Measurements from ENCODE around the gene FRMD1. TPM values are rescaled to one million over a fixed set of nuclear protein-coding genes. Genes with fewer than 3 reads are reported as not detected.

The FRMD1 gene
- 0.21 TPM for total RNA-seq
- 0.03 TPM for polyA plus RNA-seq

DNA sequence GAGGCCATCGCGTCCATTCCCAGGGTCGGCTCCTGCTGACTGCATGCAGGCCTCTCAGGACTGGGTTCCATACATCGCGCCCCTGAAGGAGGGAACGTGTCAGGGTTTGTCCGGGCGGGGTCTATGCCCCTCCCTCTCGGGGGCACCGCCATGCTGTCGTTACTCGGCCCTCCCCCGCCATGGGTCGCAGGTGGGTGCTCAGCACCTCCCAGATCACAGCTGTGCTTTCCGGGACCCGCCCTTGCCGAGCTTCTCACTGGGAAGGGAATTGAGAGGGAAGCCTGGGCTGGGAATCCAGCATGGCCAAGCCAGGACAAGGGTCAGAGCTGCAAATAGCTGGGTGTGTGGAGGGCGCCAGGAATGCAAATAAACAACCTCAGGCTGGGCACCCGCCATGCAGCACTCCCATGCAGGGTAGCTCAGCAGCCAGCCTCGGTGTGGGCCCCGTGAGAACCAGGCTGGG, at the start of gene FRMD1:
Gene FRMD1, minus strand, starts transcription at position 270 of the 463 bp plus-strand sequence. Its CDS starts 118 bp downstream, at position 152.
- WGBS = 81% methylated on average over 21 of the region's 21 CpGs
- no peak for DNase-seq (ENCODE audit: extremely low spot score)
- H3K4me1 ChIP-seq (ENCODE audit: insufficient read depth) = no peaks in the 10 kb centered on the region
- H3K4me3 ChIP-seq (ENCODE audit: low read depth, low read length) = no peak within 1 kb of the TSS
- H3K27ac ChIP-seq (ENCODE audit: low read depth) = no peak within 1 kb of the TSS
- H3K36me3 ChIP-seq (ENCODE audit: insufficient read depth) = no peaks in the 10 kb centered on the region

DNA sequence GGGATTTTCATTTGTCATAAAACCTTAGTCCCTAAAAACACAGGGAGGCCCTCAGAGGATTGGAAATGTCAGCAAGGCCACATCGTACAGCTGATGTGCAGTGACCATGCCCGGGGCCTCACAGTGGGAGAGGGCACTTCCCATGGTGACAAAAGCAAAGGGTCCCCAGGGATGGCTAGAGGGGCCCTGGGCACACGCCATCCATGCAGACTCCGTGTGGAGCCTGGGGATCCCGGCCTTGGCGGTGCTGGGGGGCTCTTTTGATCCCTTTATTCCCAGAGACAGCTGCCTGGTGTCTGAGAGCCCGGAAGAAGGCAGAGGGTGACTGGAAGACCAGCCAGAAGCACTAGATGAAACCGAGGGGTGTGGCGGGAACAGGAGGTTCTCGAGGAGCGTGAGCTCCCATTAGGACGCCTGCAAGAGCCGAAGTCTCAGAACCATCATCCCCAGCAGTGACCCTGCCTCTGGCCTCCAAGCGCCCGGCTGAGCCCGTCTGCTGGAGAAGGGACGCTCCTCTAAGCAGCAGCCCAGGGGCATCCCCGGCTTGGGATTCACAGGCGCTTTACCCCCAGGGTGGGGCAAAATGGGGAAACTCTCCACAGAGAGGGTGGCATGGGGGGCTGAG, 49.1 kb upstream of the FRMD1 start:
- Histone ChIP-seq H3K36me3 (ENCODE audit: insufficient read depth) (no peaks in the 10 kb centered on the region), H3K4me1 (ENCODE audit: insufficient read depth) (no peaks in the 10 kb centered on the region), H3K27ac (ENCODE audit: low read depth) (no peak overlapping the region), H3K4me3 (ENCODE audit: low read depth, low read length) (no peak overlapping the region)
- no peak for DNase-seq (ENCODE audit: extremely low spot score)
- WGBS = 96% methylated on average over 19 of the region's 19 CpGs

DNA sequence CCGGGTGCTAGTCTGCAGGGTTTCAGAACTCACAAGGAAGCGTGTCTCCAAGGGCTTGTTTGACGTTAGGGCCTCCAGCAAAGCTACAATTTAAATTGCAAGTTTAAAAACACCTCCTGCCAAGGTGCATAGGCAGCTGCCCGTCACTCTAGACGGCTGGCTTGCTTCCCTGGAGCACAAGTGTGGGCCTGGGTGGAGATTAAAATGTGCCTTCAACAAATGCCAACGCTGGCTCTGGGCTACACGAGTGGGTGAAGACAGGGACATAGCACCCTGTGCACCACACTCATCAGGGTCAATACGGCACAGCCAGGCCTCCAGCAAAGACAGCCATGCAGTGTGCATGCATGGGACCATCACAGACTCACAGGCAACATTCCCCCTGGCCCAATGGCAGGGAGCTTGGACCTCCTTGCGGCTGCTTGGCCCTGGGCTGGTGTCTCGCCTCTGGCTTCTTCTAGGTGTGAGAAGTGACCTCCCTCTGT, 48.4 kb upstream of the FRMD1 start:
- WGBS = 94% methylated on average over 10 of the region's 10 CpGs
- Histone ChIP-seq H3K27ac (ENCODE audit: low read depth) (no peak overlapping the region), H3K4me1 (ENCODE audit: insufficient read depth) (no peaks in the 10 kb centered on the region), H3K36me3 (ENCODE audit: insufficient read depth) (no peaks in the 10 kb centered on the region), H3K4me3 (ENCODE audit: low read depth, low read length) (no peak overlapping the region)
- no peak for DNase-seq (ENCODE audit: extremely low spot score)

DNA sequence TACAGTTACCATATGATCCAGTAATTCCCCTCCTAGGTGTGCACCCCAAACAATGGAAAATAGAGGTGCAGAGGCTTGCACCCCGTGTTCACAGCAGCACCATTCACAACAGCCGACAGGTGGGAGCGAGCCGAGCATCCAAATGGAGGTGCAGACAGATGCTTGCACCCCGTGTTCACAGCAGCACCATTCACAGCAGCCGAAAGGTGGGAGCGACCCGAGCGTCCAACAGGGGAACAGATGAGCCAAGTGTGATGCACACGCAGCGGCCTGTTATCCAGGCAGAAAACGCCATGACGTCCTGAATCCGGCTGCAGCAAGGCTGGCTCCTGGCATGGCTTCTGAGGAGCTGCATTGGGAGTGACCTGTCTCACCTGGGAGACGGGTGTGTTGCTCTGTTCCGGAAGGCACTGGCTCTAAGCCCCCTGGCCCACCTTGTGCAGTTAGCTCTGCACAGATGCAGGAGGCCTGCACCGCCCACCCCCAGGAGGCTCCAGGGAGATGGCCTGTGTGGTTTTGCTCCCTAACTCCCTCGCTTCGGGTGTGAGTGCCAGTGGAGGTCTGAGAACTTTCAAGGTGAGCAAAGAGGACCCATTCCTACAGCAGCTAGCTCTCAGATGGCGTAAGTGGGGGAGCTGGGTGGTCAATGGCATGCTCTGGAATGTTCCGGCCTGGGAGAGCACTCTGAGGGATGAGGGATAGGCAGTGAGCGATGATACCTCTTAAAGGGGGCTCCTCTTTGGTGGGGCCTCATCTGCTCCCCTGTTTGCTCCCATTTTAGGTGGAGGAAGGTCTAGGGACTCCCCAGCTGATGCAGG, 47.8 kb upstream of the FRMD1 start:
- Histone ChIP-seq H3K4me1 (ENCODE audit: insufficient read depth) (no peaks in the 10 kb centered on the region), H3K36me3 (ENCODE audit: insufficient read depth) (no peaks in the 10 kb centered on the region), H3K27ac (ENCODE audit: low read depth) (no peak overlapping the region), H3K4me3 (ENCODE audit: low read depth, low read length) (no peak overlapping the region)
- 96% methylated on average over 22 of the region's 22 CpGs for WGBS
- no peak for DNase-seq (ENCODE audit: extremely low spot score)

DNA sequence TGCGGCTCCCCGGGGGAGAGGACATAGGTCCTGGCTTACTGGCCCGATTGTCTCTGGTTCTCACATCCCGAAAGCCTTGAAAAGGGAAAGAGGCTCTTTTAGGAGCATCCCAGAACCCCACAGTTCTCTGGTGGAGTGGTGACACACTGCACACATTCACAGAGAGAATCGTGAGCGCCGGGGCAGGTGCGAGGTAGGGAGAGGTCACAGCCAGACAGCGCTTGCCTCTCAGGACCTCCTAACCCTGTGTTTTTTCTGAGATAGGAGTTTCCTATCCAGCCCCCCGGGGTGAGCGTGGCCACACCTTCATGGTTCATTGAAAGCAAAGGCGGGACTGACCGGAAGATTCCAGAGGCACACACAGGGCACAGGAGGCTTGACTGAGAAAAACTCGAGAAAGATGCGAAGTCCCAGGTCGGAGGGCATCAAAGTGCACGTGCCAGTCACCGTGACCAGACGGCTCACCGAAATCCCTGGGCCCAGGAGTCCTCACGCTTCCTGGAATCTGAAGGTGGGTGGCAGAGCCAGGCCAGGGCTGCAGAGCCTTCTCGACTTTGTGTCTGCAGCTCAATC, 46.5 kb upstream of the FRMD1 start:
- Histone ChIP-seq H3K4me3 (ENCODE audit: low read depth, low read length) (no peak overlapping the region), H3K4me1 (ENCODE audit: insufficient read depth) (no peaks in the 10 kb centered on the region), H3K27ac (ENCODE audit: low read depth) (no peak overlapping the region), H3K36me3 (ENCODE audit: insufficient read depth) (no peaks in the 10 kb centered on the region)
- 86% methylated on average over 22 of the region's 22 CpGs for WGBS
- DNase-seq (ENCODE audit: extremely low spot score) = no peak

DNA sequence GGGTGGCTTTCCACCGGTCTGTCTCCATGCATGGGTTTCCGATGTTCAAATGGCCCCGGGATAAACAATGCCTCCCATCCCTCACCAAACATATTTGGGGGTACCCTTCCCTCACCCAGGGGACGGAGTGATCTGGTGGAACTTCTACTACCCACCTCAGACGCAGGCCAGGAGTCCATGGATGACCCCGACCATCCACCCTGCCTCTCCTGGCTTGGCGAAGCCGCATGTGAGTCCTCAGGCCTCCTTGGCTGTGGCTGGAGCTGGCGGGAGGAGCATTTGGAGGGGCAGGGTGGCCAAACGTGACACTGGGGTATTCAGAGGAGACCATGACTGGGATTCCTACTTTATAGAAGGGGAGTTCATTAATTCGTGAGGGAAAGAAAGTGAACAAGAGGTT, 45.9 kb upstream of the FRMD1 start:
- WGBS = 94% methylated on average over 11 of the region's 11 CpGs
- no peak for DNase-seq (ENCODE audit: extremely low spot score)
- Histone ChIP-seq H3K27ac (ENCODE audit: low read depth) (no peak overlapping the region), H3K4me3 (ENCODE audit: low read depth, low read length) (no peak overlapping the region), H3K4me1 (ENCODE audit: insufficient read depth) (no peaks in the 10 kb centered on the region), H3K36me3 (ENCODE audit: insufficient read depth) (no peaks in the 10 kb centered on the region)

DNA sequence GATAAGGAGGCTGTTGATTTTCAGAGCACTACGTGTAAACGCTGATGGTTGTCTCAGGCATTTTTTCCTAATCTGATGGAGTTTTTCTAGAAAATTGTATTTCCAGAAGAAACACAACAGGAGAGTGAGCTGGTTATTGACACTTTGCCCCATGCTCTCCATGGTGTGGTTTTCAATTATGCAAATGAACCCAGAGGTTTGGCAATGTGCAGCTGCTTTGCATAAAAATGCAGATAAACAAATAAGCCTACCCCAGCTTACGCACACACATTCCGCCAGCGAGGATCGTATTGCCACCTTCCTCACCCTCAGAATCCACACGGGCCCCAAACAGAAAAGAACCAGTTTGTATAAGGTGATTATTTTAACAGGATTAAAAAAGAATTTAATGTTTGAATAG, 45.1 kb upstream of the FRMD1 start:
- Histone ChIP-seq H3K36me3 (ENCODE audit: insufficient read depth) (no peaks in the 10 kb centered on the region), H3K27ac (ENCODE audit: low read depth) (no peak overlapping the region), H3K4me1 (ENCODE audit: insufficient read depth) (no peaks in the 10 kb centered on the region), H3K4me3 (ENCODE audit: low read depth, low read length) (no peak overlapping the region)
- DNase-seq (ENCODE audit: extremely low spot score) = no peak
- 90% methylated on average over 7 of the region's 7 CpGs for WGBS

DNA sequence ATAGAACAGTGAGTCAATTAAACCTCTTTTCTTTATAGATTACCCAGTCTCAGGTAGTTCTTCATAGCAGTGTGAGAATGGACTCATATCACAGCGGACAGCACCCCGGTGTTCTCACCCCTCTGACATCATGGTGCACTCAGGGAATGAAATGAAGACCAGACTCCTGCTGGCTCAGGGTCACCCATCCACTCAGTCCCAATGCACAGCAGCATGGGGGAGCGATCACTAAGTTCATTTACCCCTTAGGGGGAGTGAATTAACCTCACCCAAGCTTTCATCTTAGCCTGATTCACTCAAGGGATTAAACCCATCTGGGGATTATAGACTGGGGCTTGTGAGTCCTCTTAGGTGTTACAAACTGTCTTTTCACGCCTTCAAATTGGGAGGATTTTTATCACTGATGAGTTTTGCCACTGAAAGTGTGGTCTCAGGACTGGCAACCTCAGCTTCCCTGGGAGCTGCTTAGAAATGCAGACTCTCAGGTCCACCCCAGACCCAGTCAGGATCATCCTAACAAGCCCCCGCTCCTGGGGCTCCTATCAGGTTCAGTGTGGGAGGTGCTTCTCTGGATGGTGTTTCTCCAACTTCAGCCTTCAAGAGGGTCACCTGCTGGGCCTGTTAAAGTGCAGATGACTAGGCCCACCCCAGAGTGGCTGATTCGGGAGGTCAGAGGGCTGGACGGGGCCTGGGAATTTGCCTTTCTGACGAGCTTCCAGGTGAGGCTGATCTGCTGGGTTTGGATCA, 44.3 kb upstream of the FRMD1 start:
- H3K36me3 ChIP-seq (ENCODE audit: insufficient read depth) = no peaks in the 10 kb centered on the region
- WGBS = 86% methylated on average over 8 of the region's 8 CpGs
- no peak overlapping the region for H3K4me3 ChIP-seq (ENCODE audit: low read depth, low read length)
- H3K27ac ChIP-seq (ENCODE audit: low read depth) = no peak overlapping the region
- DNase-seq (ENCODE audit: extremely low spot score) = no peak
- no peaks in the 10 kb centered on the region for H3K4me1 ChIP-seq (ENCODE audit: insufficient read depth)

DNA sequence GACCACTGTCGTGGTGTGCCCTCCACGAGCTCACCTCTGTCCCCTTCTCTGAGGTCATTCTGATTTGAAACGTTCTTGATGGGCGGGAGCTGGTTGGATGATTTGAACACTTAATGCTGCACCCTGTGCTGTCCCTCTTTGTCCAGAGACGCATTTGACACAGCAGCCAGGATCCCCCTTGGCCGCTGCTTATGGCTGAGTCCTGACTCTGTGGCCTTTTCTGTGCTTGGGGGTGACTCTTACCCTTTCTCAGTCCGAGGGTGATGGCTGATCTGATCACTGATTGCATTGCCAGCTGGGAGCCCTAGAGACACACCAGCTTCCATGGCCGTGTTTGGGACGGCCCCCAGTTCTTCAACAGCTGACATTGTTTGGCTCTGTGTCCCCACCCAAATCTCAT, 43.5 kb upstream of the FRMD1 start:
- DNase-seq (ENCODE audit: extremely low spot score) = no peak
- Histone ChIP-seq H3K27ac (ENCODE audit: low read depth) (no peak overlapping the region), H3K36me3 (ENCODE audit: insufficient read depth) (no peaks in the 10 kb centered on the region), H3K4me1 (ENCODE audit: insufficient read depth) (no peaks in the 10 kb centered on the region), H3K4me3 (ENCODE audit: low read depth, low read length) (no peak overlapping the region)
- WGBS = 86% methylated on average over 9 of the region's 9 CpGs

DNA sequence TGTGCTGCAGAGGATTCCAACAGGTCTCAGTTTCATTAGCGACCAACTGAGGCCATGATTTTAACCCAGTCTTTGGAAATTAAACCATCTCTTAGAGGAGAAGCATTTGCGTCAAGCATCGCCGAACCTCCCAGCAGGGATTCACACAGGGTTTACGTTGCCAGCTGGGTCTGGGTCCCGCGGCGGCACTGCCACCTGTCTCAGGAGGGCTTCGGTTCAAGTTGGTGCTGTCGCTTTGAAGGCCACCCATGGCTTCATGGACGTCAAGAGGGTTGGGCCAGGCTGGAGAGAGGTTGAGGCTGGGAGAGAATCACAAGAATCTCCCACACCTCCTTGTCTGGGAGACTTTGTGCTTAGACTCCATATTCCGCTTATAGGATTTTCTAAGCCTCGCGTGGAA, 43.0 kb upstream of the FRMD1 start:
- Histone ChIP-seq H3K27ac (ENCODE audit: low read depth) (no peak overlapping the region), H3K36me3 (ENCODE audit: insufficient read depth) (no peaks in the 10 kb centered on the region), H3K4me1 (ENCODE audit: insufficient read depth) (no peaks in the 10 kb centered on the region), H3K4me3 (ENCODE audit: low read depth, low read length) (no peak overlapping the region)
- no peak for DNase-seq (ENCODE audit: extremely low spot score)
- 90% methylated on average over 14 of the region's 14 CpGs for WGBS

DNA sequence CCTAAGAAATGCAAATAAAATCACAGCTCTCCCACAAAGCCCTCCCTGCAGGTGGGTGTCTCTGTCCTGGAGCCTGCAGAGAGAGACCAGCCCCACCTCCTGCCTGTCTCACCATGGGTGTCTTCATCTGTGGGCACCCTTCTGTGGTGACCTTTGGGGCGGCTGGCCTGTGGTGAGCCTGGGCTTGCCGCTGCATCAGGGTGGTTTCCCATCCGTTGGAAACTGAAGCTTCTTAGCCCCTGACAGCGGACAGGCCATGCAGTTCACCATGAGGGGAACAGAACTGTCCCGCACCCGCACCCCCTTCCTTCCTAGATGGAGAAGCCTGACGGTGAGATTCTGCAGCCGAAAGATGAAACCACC, 42.3 kb upstream of the FRMD1 start:
- no peak for DNase-seq (ENCODE audit: extremely low spot score)
- no peak overlapping the region for H3K4me3 ChIP-seq (ENCODE audit: low read depth, low read length)
- no peaks in the 10 kb centered on the region for H3K36me3 ChIP-seq (ENCODE audit: insufficient read depth)
- H3K4me1 ChIP-seq (ENCODE audit: insufficient read depth) = no peaks in the 10 kb centered on the region
- no peak overlapping the region for H3K27ac ChIP-seq (ENCODE audit: low read depth)
- WGBS = 93% methylated on average over 8 of the region's 8 CpGs

DNA sequence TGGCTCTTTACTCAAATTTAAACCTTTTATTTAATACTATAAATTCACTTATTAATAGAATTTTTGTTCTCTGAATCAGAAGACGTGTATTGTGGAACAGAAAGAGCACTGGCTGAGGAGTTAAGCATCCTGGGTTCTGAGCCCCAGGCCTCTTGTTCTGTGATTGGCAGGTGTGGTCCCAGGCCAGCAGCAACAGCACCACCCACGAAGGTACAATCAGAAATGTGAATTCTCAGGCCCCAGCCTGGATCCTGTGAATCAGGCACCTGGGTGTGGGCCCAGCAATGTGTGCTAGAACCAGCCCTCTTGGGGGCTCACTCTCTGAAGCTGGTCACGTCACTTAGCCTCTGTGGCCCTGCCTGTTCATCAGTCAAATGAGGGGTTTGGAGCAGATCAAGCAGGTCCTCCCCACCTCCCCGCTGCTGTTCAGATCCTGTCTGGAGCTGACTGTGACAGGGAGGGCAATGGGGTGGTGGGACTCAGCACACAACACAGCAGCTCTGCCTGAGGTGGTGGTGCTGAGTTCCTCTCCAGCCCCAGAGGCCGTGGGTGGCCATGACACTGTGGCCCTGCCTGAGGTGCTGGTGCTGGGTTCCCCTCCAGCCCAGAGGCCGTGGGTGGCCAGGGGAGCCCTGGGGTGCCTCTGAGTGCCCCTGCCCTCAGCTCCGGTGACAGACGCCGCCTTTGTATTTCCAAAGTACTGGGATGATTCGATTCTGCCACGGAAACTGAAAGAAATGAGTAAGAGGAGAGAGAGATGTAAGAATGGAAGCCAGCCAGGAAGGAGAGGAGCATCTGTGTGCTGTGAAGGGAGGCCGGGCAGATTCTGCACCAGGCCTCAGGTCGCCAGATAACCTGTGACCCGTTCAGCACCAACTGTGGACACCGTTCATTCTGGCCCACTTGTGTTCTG, 41.6 kb upstream of the FRMD1 start:
- no peaks in the 10 kb centered on the region for H3K4me1 ChIP-seq (ENCODE audit: insufficient read depth)
- WGBS = 85% methylated on average over 15 of the region's 15 CpGs
- no peak overlapping the region for H3K27ac ChIP-seq (ENCODE audit: low read depth)
- H3K4me3 ChIP-seq (ENCODE audit: low read depth, low read length) = no peak overlapping the region
- no peaks in the 10 kb centered on the region for H3K36me3 ChIP-seq (ENCODE audit: insufficient read depth)
- no peak for DNase-seq (ENCODE audit: extremely low spot score)

DNA sequence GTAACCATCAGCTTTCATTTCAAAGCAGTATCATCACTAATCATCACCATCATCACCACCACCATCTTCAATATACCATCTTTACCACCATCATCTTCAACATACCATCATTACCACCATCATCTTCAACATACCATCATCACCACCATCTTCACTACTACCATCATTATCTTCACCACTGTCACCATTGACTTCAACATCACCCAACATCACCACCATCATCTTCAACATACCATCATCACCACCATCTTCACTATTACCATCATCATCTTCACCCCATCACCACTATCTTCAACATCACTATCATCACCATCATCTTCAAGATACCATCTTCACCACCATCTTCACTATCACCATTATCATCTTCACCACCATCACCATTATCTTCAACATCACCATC, 40.5 kb upstream of the FRMD1 start:
- H3K4me3 ChIP-seq (ENCODE audit: low read depth, low read length) = no peak overlapping the region
- H3K36me3 ChIP-seq (ENCODE audit: insufficient read depth) = no peaks in the 10 kb centered on the region
- DNase-seq (ENCODE audit: extremely low spot score) = no peak
- H3K4me1 ChIP-seq (ENCODE audit: insufficient read depth) = no peaks in the 10 kb centered on the region
- H3K27ac ChIP-seq (ENCODE audit: low read depth) = no peak overlapping the region
